Vagina (tissue), 2 donors: Measurements from ENCODE around the gene EXOC8. TPM values are rescaled to one million over a fixed set of nuclear protein-coding genes. Genes with fewer than 3 reads are reported as not detected.
A peak's percentile ranks its signal among the peaks of the same experiment; 100 is the strongest.

ENCODE experiments used
- DNase-seq, 2 donors: peaks; one replicate each; pipeline ENCODE4 v3.0.0-alpha.2; 2017; ENCODE audit errors: extremely low spot score in 2 of 2
- H3K27ac ChIP-seq: fragments of 200-600 bp; sonication (generic); one replicate; pipeline ENCODE4 v1.5.1; 2019
- H3K27me3 ChIP-seq: fragments of 200-600 bp; sonication (generic); one replicate; pipeline ENCODE4 v1.5.1; 2019
- H3K36me3 ChIP-seq, 2 donors: fragments of 200-600 bp; sonication (generic); one replicate each; pipeline ENCODE4 v1.5.1; 2017 to 2019
- H3K4me1 ChIP-seq: fragments of 200-600 bp; sonication (generic); one replicate; pipeline ENCODE4 v1.5.1; 2019
- H3K4me3 ChIP-seq, 2 donors: fragments of 200-600 bp; sonication (generic); 1 replicate in 1 of 2; 2 replicates in 1 of 2; pipeline ENCODE4 v1.5.1; 2016 to 2019
- H3K9me3 ChIP-seq: fragments of 200-600 bp; sonication (generic); one replicate; pipeline ENCODE4 v1.5.1; 2019
- POLR2A ChIP-seq, 2 donors: fragments of 450-650 bp; IDR thresholded peaks; one replicate each; pipeline ENCODE4 v1.6.1; 2017; ENCODE audit warnings: antibody characterized with exemption in 2 of 2, mild to moderate bottlenecking in 2 of 2, moderate library complexity in 2 of 2
- POLR2AphosphoS5 ChIP-seq, 2 donors: sonication (generic); formaldehyde crosslinking; IDR thresholded peaks; one replicate each; pipeline ENCODE4 v1.9.0; 2017; ENCODE audit warnings: antibody characterized with exemption in 2 of 2, mild to moderate bottlenecking in 2 of 2, low read depth in 1 of 2; ENCODE audit not compliant: insufficient read depth in 1 of 2
- intact Hi-C: fragments of 100-400 bp; cut with DNase I; formaldehyde crosslinking; loops from one replicate; pipeline ENCODE4 v1.15.1; 2023
- total RNA-seq: library from RNA; depleted of rRNA; stranded (reverse); fragments of >200 nt; gene quantifications from one replicate; pipeline ENCODE4 v1.2.3, GENCODE V29; 2016
- TF ChIP-seq, protein P1 (sequence below), 3 experiments: fragments of 450-650 bp in 2 of 3; fragments of 200-600 bp in 1 of 3; sonication (generic) in 1 of 3; IDR thresholded peaks; one replicate each; pipeline ENCODE4 v1.5.1; 2017 to 2019; ENCODE audit warnings: antibody characterized with exemption in 3 of 3, mild to moderate bottlenecking in 2 of 3, moderate library complexity in 2 of 3

The EXOC8 gene
- total RNA-seq, 1 donor from 2014 or later, result 11.5 TPM

GRCh38 chr1:231359113-231359512 is 21.5 kb upstream of the EXOC8 start:
- peaks cover 5% of the 10 kb centered on the region for H3K4me1 ChIP-seq
- intact Hi-C loops, result loop anchor here (5.0 to 10.0 kb wide), 2 partner anchors 66 to 228 kb away; partner anchors contain the start of gene EGLN1
- peaks cover 0 to 4% of the 10 kb centered on the region in 2 donors for H3K36me3 ChIP-seq
- DNase-seq, result no peak
- TF ChIP-seq, protein P1, sequence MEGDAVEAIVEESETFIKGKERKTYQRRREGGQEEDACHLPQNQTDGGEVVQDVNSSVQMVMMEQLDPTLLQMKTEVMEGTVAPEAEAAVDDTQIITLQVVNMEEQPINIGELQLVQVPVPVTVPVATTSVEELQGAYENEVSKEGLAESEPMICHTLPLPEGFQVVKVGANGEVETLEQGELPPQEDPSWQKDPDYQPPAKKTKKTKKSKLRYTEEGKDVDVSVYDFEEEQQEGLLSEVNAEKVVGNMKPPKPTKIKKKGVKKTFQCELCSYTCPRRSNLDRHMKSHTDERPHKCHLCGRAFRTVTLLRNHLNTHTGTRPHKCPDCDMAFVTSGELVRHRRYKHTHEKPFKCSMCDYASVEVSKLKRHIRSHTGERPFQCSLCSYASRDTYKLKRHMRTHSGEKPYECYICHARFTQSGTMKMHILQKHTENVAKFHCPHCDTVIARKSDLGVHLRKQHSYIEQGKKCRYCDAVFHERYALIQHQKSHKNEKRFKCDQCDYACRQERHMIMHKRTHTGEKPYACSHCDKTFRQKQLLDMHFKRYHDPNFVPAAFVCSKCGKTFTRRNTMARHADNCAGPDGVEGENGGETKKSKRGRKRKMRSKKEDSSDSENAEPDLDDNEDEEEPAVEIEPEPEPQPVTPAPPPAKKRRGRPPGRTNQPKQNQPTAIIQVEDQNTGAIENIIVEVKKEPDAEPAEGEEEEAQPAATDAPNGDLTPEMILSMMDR (IDR thresholded peaks at IDR 0.05), result no peak
- TF ChIP-seq POLR2AphosphoS5 (IDR thresholded peaks at IDR 0.05; ENCODE audit: insufficient read depth in 1 of 2, low read depth in 1 of 2) (no peak), POLR2A (IDR thresholded peaks at IDR 0.05) (no peak)
- H3K27ac ChIP-seq, result no peak overlapping the region
- no peaks in the 10 kb centered on the region for H3K9me3 ChIP-seq
- no peaks in the 10 kb centered on the region for H3K27me3 ChIP-seq
- H3K4me3 ChIP-seq, result no peak overlapping the region

GRCh38 chr1:231357831-231358354 is 20.2 kb upstream of the EXOC8 start:
- H3K4me1 ChIP-seq, result peaks cover 5% of the 10 kb centered on the region
- no peaks in the 10 kb centered on the region for H3K27me3 ChIP-seq
- peaks cover 0 to 6% of the 10 kb centered on the region in 2 donors for H3K36me3 ChIP-seq
- no peaks in the 10 kb centered on the region for H3K9me3 ChIP-seq
- no peak for DNase-seq
- no peak overlapping the region for H3K27ac ChIP-seq
- peak in 1 of 2 donors; percentile 82 for TF ChIP-seq POLR2AphosphoS5 (IDR thresholded peaks at IDR 0.05; ENCODE audit: insufficient read depth in 1 of 2, low read depth in 1 of 2)
- TF ChIP-seq POLR2A (IDR thresholded peaks at IDR 0.05), result no peak
- TF ChIP-seq, protein P1 (IDR thresholded peaks at IDR 0.05), result peak; percentile 72 to 82 (median 81)
- H3K4me3 ChIP-seq, result no peak overlapping the region
- intact Hi-C loops, result loop anchor here (5.0 to 10.0 kb wide), 2 partner anchors 67 to 229 kb away; partner anchors contain the start of gene EGLN1

DNA sequence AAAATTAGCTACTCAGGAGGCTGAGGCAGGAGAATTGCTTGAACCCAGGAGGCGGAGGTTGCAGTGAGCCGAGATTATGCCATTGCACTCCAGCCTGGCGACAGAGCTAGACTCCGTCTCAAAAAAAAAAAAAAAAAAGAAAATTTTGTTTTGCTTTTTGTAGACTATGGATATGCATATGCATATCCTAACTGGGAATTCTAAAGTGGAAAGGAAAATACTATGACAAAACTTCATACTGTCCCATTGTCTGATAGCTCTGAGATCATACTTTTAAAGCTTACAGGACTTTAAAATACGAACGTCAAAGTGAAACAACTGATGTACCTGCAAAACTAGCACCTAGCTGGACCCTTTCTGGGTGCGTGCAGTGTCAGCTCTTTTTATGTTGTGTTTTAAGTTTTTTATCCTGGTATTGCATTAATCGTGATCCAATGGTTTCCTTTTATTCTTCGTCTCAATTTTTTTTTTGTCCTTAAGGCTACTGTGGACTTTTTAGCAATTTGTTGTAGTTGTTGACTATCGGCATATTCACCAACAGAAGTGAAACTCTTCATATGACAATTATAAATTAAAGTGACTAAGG is 19.6 kb upstream of the EXOC8 start:
- intact Hi-C loops, result loop anchor here (5.0 to 10.0 kb wide), 2 partner anchors 68 to 230 kb away; partner anchors contain the start of gene EGLN1
- Histone ChIP-seq H3K36me3 (peaks cover 0 to 12% of the 10 kb centered on the region in 2 donors), H3K9me3 (no peaks in the 10 kb centered on the region), H3K27ac (no peak overlapping the region), H3K4me1 (peaks cover 5% of the 10 kb centered on the region), H3K27me3 (no peaks in the 10 kb centered on the region), H3K4me3 (no peak overlapping the region)
- no peak for DNase-seq
- TF ChIP-seq, protein P1 (IDR thresholded peaks at IDR 0.05), result no peak
- TF ChIP-seq POLR2A (IDR thresholded peaks at IDR 0.05), result no peak
- TF ChIP-seq POLR2AphosphoS5 (IDR thresholded peaks at IDR 0.05; ENCODE audit: insufficient read depth in 1 of 2, low read depth in 1 of 2), result no peak

- intact Hi-C loops, result loop anchor here (5.0 to 10.0 kb wide), 2 partner anchors 70 to 232 kb away; partner anchors contain the start of gene EGLN1
Observed at GRCh38 chr1:231355171-231355570, 17.5 kb upstream of the EXOC8 start.

More at GRCh38 chr1:231355171-231355570, 17.5 kb upstream of the EXOC8 start:
- no peak overlapping the region for H3K27ac ChIP-seq
- no peaks in the 10 kb centered on the region for H3K9me3 ChIP-seq
- H3K4me3 ChIP-seq, result no peak overlapping the region
- H3K27me3 ChIP-seq, result no peaks in the 10 kb centered on the region
- DNase-seq, result no peak
- no peak for TF ChIP-seq POLR2AphosphoS5 (IDR thresholded peaks at IDR 0.05; ENCODE audit: insufficient read depth in 1 of 2, low read depth in 1 of 2)
- no peak for TF ChIP-seq POLR2A (IDR thresholded peaks at IDR 0.05)
- TF ChIP-seq, protein P1 (IDR thresholded peaks at IDR 0.05), result no peak
- H3K4me1 ChIP-seq, result peaks cover 5% of the 10 kb centered on the region
- H3K36me3 ChIP-seq, result peaks cover 0 to 18% of the 10 kb centered on the region in 2 donors
